NCI-H146 treated with DMSO at 0.1 percent for 48 hours (cell line): Measurements from ENCODE around the gene C2.

Source experiments
- DNase-seq: peaks from one replicate; lab custom pipeline; 2025; ENCODE audit not compliant: unreplicated experiment; lab: John Stamatoyannopoulos, UW

Gene C2

DNA sequence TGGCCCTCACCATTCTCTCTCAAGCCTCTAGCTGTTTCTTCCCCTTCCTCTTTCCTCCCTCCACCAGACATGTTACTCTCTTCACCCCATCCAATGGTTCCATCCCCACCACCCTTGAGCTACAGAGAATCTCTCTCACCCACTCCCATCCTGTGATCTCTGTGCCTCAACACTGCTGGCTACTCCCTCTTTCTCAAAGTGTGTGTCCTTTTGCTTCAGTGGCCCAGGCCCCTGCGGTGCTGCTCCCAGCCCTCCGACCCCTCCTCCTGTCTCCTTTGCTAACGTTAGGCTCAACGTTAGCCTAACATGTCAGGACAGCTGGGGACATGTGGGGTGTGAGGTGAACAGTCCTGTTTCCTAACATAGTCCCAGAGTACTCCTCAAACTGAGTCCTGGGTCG, 25.4 kb downstream of the C2 start:
- DNase-seq: no peak

GRCh38 chr6:31954511-31954910, 27.0 kb downstream of the C2 start:
- no peak for DNase-seq

GRCh38 chr6:31956796-31957195, 29.3 kb downstream of the C2 start:
- DNase-seq: no peak

- DNase-seq: no peak
These were observed 30.9 kb downstream of the C2 start for GRCh38 chr6:31958412-31958740.

DNA sequence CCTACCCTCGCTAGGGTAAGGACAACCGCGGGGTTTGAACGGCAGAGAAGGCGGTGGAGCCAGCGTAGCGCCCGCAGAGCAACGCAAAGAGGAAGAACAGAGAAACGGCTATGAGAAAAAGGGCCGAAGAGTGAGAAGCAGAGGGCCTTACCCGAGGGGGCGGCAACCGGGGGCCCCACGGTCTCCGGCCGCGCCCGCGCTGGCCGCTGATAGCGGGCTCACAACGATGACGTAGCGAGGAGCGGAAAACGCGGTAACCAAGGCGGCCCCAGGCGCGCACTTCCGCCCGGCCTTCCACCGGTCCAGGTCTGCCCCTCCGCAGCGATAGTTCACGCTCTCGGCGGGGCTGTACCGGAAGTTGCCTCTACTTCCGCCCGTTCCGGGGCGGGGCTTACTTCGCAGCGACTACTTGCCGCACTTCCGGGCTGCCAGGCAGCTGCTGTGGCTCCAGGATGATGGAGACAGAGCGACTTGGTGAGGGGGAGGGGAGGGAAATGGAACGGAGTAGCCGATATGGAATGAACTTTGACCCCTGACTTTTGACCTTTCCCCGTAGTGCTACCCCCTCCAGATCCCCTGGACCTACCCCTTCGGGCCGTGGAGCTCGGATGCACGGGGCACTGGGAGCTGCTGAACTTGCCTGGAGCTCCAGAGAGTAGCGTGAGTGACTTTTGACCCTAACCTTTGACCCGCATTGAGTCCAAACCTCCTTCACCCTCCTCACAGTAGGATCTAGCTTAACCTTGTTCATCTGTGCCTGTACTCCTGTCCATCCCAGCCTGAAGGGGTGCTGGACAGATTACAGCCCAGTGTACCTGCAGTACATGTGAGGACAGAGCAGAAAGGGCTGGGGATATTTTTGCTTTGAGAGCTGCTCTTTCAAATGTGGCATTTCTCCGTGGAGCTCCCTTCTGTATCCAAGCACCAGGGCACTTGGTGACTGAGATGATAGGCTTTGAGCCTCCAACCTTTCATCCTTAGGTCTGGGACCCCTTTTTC, 31.5 kb downstream of the C2 start, which contains the start of the genes NELFE and SKIC2:
Gene NELFE (minus strand): TSS at position 231 of the 999 bp plus-strand sequence. CDS start 525 bp downstream, outside the sequence.
Gene SKIC2 (plus strand): TSS at position 435 of the 999 bp plus-strand sequence. CDS start 18 bp downstream, at position 453.
- DNase-seq: peak; percentile 92

DNA sequence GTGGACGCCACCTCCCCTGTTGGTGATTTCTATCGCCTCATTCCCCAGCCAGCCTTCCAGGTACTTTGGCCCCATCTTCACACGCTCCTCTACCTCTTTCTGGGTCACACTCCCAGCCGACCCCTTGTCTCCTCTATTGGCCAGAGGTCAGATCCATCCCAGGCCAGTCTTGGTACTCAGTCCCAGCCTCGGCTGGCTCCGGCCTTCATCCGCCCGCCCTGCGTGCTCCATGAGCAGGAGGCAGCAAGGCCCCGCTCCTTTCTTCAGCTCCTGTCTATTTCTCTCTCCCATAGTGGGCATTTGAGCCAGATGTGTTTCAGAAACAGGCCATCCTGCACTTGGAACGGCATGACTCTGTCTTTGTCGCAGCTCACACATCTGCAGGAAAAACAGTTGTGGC, 34.1 kb downstream of the C2 start:
- no peak for DNase-seq

GRCh38 chr6:31963921-31964320, 36.4 kb downstream of the C2 start:
- DNase-seq: no peak

GRCh38 chr6:31965700-31966099, 38.2 kb downstream of the C2 start:
- DNase-seq: no peak

- no peak for DNase-seq
These were observed 39.0 kb downstream of the C2 start for GRCh38 chr6:31966506-31966905.

DNA sequence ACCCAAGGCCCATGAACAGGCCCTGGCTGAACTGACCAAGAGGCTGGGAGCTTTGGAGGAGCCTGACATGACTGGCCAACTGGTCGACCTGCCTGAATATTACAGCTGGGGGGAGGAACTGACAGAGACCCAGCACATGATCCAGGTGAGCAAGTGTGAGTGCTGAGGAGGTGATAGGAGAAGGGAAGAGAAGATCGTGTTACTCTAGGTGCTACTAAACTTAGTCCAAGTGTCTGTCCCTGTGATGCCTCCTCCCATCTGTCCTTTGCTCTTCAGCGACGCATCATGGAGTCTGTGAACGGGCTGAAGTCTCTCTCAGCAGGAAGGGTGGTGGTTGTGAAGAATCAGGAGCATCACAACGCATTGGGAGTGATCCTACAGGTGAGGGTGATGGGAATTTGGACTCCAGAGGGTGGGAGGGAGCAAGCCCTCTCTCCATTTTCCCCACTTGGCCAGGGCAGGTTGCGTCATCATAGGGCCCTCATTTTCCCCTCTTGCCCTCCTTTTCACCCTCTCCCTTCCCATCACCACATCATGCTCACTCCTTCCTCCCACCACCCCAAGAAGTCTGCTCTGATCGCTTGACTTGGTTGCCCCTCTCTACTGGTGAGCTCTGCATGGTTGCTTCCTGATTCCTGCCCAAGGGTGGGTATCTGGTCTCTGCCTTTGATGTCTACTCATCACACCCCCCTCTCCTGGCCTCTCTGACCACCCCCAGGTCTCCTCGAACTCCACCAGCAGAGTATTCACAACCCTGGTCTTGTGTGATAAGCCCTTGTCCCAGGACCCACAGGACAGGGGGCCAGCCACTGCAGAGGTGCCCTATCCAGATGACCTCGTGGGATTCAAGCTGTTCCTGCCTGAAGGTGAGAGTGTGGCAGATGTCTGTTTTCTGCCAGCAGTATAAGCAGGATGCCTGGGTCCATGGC, 39.7 kb downstream of the C2 start:
- DNase-seq: no peak

- DNase-seq: no peak
These were observed 40.4 kb downstream of the C2 start for GRCh38 chr6:31967926-31968320.

- no peak for DNase-seq
These were observed 40.8 kb downstream of the C2 start for GRCh38 chr6:31968326-31968725.

- no peak for DNase-seq
These were observed 41.5 kb downstream of the C2 start for GRCh38 chr6:31968791-31969711.

GRCh38 chr6:31969712-31970603, 42.4 kb downstream of the C2 start:
- DNase-seq: no peak

GRCh38 chr6:31970604-31971271, 43.2 kb downstream of the C2 start:
- no peak for DNase-seq

GRCh38 chr6:31971279-31971992, 43.9 kb downstream of the C2 start:
- DNase-seq: no peak

GRCh38 chr6:31971993-31972708, 44.6 kb downstream of the C2 start, which contains the start of gene DXO:
Gene DXO (minus strand): TSS chr6:31972138. CDS start chr6:31971675, 463 bp downstream.
- DNase-seq: peak; percentile 91
